Ramos (cell line): ENCODE measurements around the gene DERA.
"Not testable (repeated sequence)": the region's sequence is repeated elsewhere in the genome, so short reads cannot be mapped to it uniquely, and the experiment has no call there.

Source experiments
- in situ Hi-C: fragments of 300-500 bp; cut with MboI; formaldehyde crosslinking; loops from one replicate; pipeline ENCODE4 v1.14.3; 2022; ENCODE audit warnings: low sequenced_read_pairs; ENCODE audit not compliant: unreplicated experiment

DERA gene

GRCh38 chr12:15956413-15957185 is 45.5 kb downstream of the DERA start:
- in situ Hi-C loops: no loop called here

GRCh38 chr12:15962760-15963159 is 51.6 kb downstream of the DERA start:
- in situ Hi-C loops: no loop called here

- in situ Hi-C loops: no loop called here
Observed at GRCh38 chr12:15963271-15963670, 52.1 kb downstream of the DERA start.

- in situ Hi-C loops: no loop called here
Observed at GRCh38 chr12:15966426-15966825, 55.3 kb downstream of the DERA start.

- in situ Hi-C loops: not testable (repeated sequence)
Observed at GRCh38 chr12:15967053-15967452, 55.9 kb downstream of the DERA start.

GRCh38 chr12:15971211-15971610 is 60.1 kb downstream of the DERA start:
- in situ Hi-C loops: no loop called here

GRCh38 chr12:15972894-15973293 is 61.8 kb downstream of the DERA start:
- in situ Hi-C loops: no loop called here

- in situ Hi-C loops: loop anchor here (25.0 kb wide), 2 partner anchors 384 to 634 kb away; partner anchors contain the start of gene LMO3
Observed at GRCh38 chr12:15977999-15978951, 67.1 kb downstream of the DERA start.

GRCh38 chr12:15979096-15980092 is 68.3 kb downstream of the DERA start:
- in situ Hi-C loops: loop anchor here (25.0 kb wide), 2 partner anchors 383 to 633 kb away; partner anchors contain the start of gene LMO3

- in situ Hi-C loops: loop anchor here (25.0 kb wide), 2 partner anchors 380 to 630 kb away; partner anchors contain the start of gene LMO3
Observed at GRCh38 chr12:15982071-15982470, 70.9 kb downstream of the DERA start.

GRCh38 chr12:15982471-15982870 is 71.3 kb downstream of the DERA start:
- in situ Hi-C loops: loop anchor here (25.0 kb wide), 2 partner anchors 380 to 630 kb away; partner anchors contain the start of gene LMO3

GRCh38 chr12:15982921-15983320 is 71.8 kb downstream of the DERA start:
- in situ Hi-C loops: loop anchor here (25.0 kb wide), 2 partner anchors 379 to 629 kb away; partner anchors contain the start of gene LMO3

GRCh38 chr12:15984097-15984800 is 73.1 kb downstream of the DERA start:
- in situ Hi-C loops: loop anchor here (25.0 kb wide), 2 partner anchors 378 to 628 kb away; partner anchors contain the start of gene LMO3

GRCh38 chr12:15984963-15985362 is 73.8 kb downstream of the DERA start:
- in situ Hi-C loops: loop anchor here (25.0 kb wide), 2 partner anchors 377 to 627 kb away; partner anchors contain the start of gene LMO3

GRCh38 chr12:15987696-15988095 is 76.6 kb downstream of the DERA start:
- in situ Hi-C loops: loop anchor here (25.0 kb wide), 2 partner anchors 375 to 625 kb away; partner anchors contain the start of gene LMO3

- in situ Hi-C loops: loop anchor here (25.0 kb wide), 2 partner anchors 373 to 623 kb away; partner anchors contain the start of gene LMO3
Observed at GRCh38 chr12:15988983-15989755, 78.0 kb downstream of the DERA start.

GRCh38 chr12:15995801-15996200 is 84.7 kb downstream of the DERA start:
- in situ Hi-C loops: loop anchor here (25.0 kb wide), 2 partner anchors 366 to 616 kb away; partner anchors contain the start of gene LMO3

GRCh38 chr12:15996254-15996653 is 85.1 kb downstream of the DERA start:
- in situ Hi-C loops: loop anchor here (25.0 kb wide), 2 partner anchors 366 to 616 kb away; partner anchors contain the start of gene LMO3
